Measurements from ENCODE around the gene EXOC4.
"Not testable (repeated sequence)": the region's sequence is repeated elsewhere in the genome, so short reads cannot be mapped to it uniquely, and the experiment has no call there.

EXOC4 gene

DNA sequence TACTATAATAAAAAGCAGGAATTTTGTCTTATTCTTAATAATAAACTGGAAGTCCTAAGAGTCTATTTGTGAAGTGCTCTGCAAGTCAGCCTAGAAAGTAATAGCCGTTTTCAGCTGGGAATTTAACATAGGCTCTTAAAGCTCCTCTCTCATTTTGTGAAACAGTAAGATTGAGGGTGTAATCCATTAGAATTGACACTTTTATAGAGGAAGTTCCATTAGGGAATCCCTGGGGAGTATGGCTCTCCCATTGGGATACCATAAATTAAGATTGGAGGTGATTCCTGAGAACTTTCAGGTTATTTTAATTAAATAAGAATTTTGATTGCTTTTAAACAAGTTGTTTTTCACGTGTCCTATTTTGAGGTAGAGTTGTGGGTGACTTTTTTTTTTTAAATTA is 68.0 kb downstream of the EXOC4 start:
- Histone ChIP-seq H3K79me1 (ENCODE audit: low read depth, low read length) (no peaks in the 10 kb centered on the region), H3K14ac (ENCODE audit: low read length) (no peak overlapping the region), H3K36me3 (replicated peaks in 1 of 2; ENCODE audit: control insufficient read depth in 2 of 2, insufficient read depth in 2 of 2, low read length in 2 of 2) (peaks cover 4 to 13% of the 10 kb centered on the region in 2 donors), H3K4ac (ENCODE audit: low read length) (no peak overlapping the region), H2BK120ac (ENCODE audit: low read depth, low read length) (no peak overlapping the region), H3K27ac (replicated peaks; ENCODE audit: low read length) (no peak overlapping the region), H3K23ac (ENCODE audit: low read depth, low read length, poor library complexity) (no peak overlapping the region), H3K9me3 (replicated peaks in 1 of 2; ENCODE audit: control insufficient read depth in 2 of 2, insufficient read depth in 1 of 2, low read depth in 1 of 2, low read length in 2 of 2) (peaks cover 0 to 11% of the 10 kb centered on the region in 2 donors), H3K18ac (ENCODE audit: low read length) (no peak overlapping the region), H3K4me1 (ENCODE audit: control insufficient read depth in 2 of 2, insufficient read depth in 1 of 2, low read depth in 1 of 2, low read length in 2 of 2) (no peaks in the 10 kb centered on the region), H2AFZ (ENCODE audit: low read length) (no peak overlapping the region), H3K4me3 (ENCODE audit: low read length in 2 of 2) (no peak overlapping the region), H2AK5ac (ENCODE audit: low read depth, low read length) (no peak overlapping the region), H2BK12ac (ENCODE audit: low read length) (no peak overlapping the region), H3K27me3 (ENCODE audit: control insufficient read depth in 3 of 3, insufficient read depth in 3 of 3, low read depth in 1 of 3, low read length in 3 of 3) (no peaks in the 10 kb centered on the region), H3K9ac (ENCODE audit: low read depth, low read length, poor library complexity) (no peak overlapping the region), H4K8ac (ENCODE audit: low read depth, low read length) (no peak overlapping the region), H3K4me2 (ENCODE audit: insufficient read depth, low read length, poor library complexity, severe bottlenecking) (no peak overlapping the region), H4K91ac (ENCODE audit: low read depth, low read length, poor library complexity) (no peak overlapping the region), H2BK5ac (ENCODE audit: low read length) (no peak overlapping the region), H2BK15ac (ENCODE audit: low read length) (no peak overlapping the region)
- no peak for DNase-seq (ENCODE audit: low spot score)
- no CpG with 5 or more reads among the region's 2 CpGs for WGBS, 2 donors (ENCODE audit: extremely low coverage in 2 of 2, insufficient read length in 2 of 2, insufficient replicate concordance in 1 of 2)

- not testable (repeated sequence) for H3K79me1 ChIP-seq (ENCODE audit: low read depth, low read length); H2AFZ ChIP-seq (ENCODE audit: low read length); H3K27me3 ChIP-seq (ENCODE audit: control insufficient read depth in 3 of 3, insufficient read depth in 3 of 3, low read depth in 1 of 3, low read length in 3 of 3); DNase-seq (ENCODE audit: low spot score); H2BK15ac ChIP-seq (ENCODE audit: low read length); H2BK5ac ChIP-seq (ENCODE audit: low read length); H3K4me2 ChIP-seq (ENCODE audit: insufficient read depth, low read length, poor library complexity, severe bottlenecking); H3K9ac ChIP-seq (ENCODE audit: low read depth, low read length, poor library complexity); H3K4ac ChIP-seq (ENCODE audit: low read length); H3K23ac ChIP-seq (ENCODE audit: low read depth, low read length, poor library complexity); H3K4me1 ChIP-seq (ENCODE audit: control insufficient read depth in 2 of 2, insufficient read depth in 1 of 2, low read depth in 1 of 2, low read length in 2 of 2); H3K4me3 ChIP-seq (ENCODE audit: low read length in 2 of 2); H2AK5ac ChIP-seq (ENCODE audit: low read depth, low read length); H3K18ac ChIP-seq (ENCODE audit: low read length); H3K27ac ChIP-seq (replicated peaks; ENCODE audit: low read length); H3K14ac ChIP-seq (ENCODE audit: low read length); H2BK12ac ChIP-seq (ENCODE audit: low read length); H4K8ac ChIP-seq (ENCODE audit: low read depth, low read length); H2BK120ac ChIP-seq (ENCODE audit: low read depth, low read length); H4K91ac ChIP-seq (ENCODE audit: low read depth, low read length, poor library complexity)
- no CpG with 5 or more reads among the region's 4 CpGs for WGBS, 2 donors (ENCODE audit: extremely low coverage in 2 of 2, insufficient read length in 2 of 2, insufficient replicate concordance in 1 of 2)
- Histone ChIP-seq H3K9me3 (replicated peaks in 1 of 2; ENCODE audit: control insufficient read depth in 2 of 2, insufficient read depth in 1 of 2, low read depth in 1 of 2, low read length in 2 of 2) (peaks cover 0 to 12% of the 10 kb centered on the region in 2 donors), H3K36me3 (replicated peaks in 1 of 2; ENCODE audit: control insufficient read depth in 2 of 2, insufficient read depth in 2 of 2, low read length in 2 of 2) (peaks cover 4 to 13% of the 10 kb centered on the region in 2 donors)
Measured at GRCh38 chr7:133321366-133321765, 68.5 kb downstream of the EXOC4 start.

- not testable (repeated sequence) for H2AFZ ChIP-seq (ENCODE audit: low read length); H3K36me3 ChIP-seq (replicated peaks in 1 of 2; ENCODE audit: control insufficient read depth in 2 of 2, insufficient read depth in 2 of 2, low read length in 2 of 2); H3K79me1 ChIP-seq (ENCODE audit: low read depth, low read length); H3K23ac ChIP-seq (ENCODE audit: low read depth, low read length, poor library complexity); H3K4ac ChIP-seq (ENCODE audit: low read length); DNase-seq (ENCODE audit: low spot score); H2BK15ac ChIP-seq (ENCODE audit: low read length); H2BK12ac ChIP-seq (ENCODE audit: low read length); H4K91ac ChIP-seq (ENCODE audit: low read depth, low read length, poor library complexity); H3K4me3 ChIP-seq (ENCODE audit: low read length in 2 of 2); H2BK5ac ChIP-seq (ENCODE audit: low read length); H3K9ac ChIP-seq (ENCODE audit: low read depth, low read length, poor library complexity); H3K4me1 ChIP-seq (ENCODE audit: control insufficient read depth in 2 of 2, insufficient read depth in 1 of 2, low read depth in 1 of 2, low read length in 2 of 2); H2BK120ac ChIP-seq (ENCODE audit: low read depth, low read length); H3K18ac ChIP-seq (ENCODE audit: low read length); H3K27me3 ChIP-seq (ENCODE audit: control insufficient read depth in 3 of 3, insufficient read depth in 3 of 3, low read depth in 1 of 3, low read length in 3 of 3); H2AK5ac ChIP-seq (ENCODE audit: low read depth, low read length); H3K14ac ChIP-seq (ENCODE audit: low read length); H3K4me2 ChIP-seq (ENCODE audit: insufficient read depth, low read length, poor library complexity, severe bottlenecking); H4K8ac ChIP-seq (ENCODE audit: low read depth, low read length); H3K27ac ChIP-seq (replicated peaks; ENCODE audit: low read length)
- WGBS, 2 donors (ENCODE audit: extremely low coverage in 2 of 2, insufficient read length in 2 of 2, insufficient replicate concordance in 1 of 2): no CpG with 5 or more reads among the region's 8 CpGs
- H3K9me3 ChIP-seq (replicated peaks in 1 of 2; ENCODE audit: control insufficient read depth in 2 of 2, insufficient read depth in 1 of 2, low read depth in 1 of 2, low read length in 2 of 2): peaks cover 0 to 16% of the 10 kb centered on the region in 2 donors
Measured at GRCh38 chr7:133326745-133327144, 73.9 kb downstream of the EXOC4 start.

DNA sequence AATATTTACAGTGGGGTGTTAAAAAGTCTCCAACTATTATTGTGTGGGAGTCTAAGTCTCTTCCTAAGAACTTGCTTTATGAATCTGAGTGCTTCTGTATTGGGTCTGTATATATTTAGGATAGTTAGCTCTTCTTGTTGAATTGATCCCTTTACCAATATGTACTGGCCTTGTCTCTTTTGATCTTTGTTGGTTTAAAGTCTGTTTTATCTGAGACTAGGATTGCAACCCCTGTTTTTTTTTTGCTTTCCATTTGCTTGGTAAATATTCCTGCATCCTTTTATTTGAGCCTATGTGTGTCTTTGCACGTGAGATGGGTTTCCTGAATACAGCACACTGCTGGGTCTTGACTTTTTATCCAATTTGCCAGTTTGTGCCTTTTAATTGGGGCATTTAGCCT is 75.1 kb downstream of the EXOC4 start:
- not testable (repeated sequence) for H4K91ac ChIP-seq (ENCODE audit: low read depth, low read length, poor library complexity)
- no CpG with 5 or more reads among the region's 1 CpG for WGBS, 2 donors (ENCODE audit: extremely low coverage in 2 of 2, insufficient read length in 2 of 2, insufficient replicate concordance in 1 of 2)

More for the DNA sequence above, 75.1 kb downstream of the EXOC4 start:
- H3K36me3 ChIP-seq (replicated peaks in 1 of 2; ENCODE audit: control insufficient read depth in 2 of 2, insufficient read depth in 2 of 2, low read length in 2 of 2); H3K14ac ChIP-seq (ENCODE audit: low read length); H3K4me2 ChIP-seq (ENCODE audit: insufficient read depth, low read length, poor library complexity, severe bottlenecking); H2BK120ac ChIP-seq (ENCODE audit: low read depth, low read length); H2AK5ac ChIP-seq (ENCODE audit: low read depth, low read length); H3K4me3 ChIP-seq (ENCODE audit: low read length in 2 of 2); H3K4me1 ChIP-seq (ENCODE audit: control insufficient read depth in 2 of 2, insufficient read depth in 1 of 2, low read depth in 1 of 2, low read length in 2 of 2); H2AFZ ChIP-seq (ENCODE audit: low read length); DNase-seq (ENCODE audit: low spot score); H3K18ac ChIP-seq (ENCODE audit: low read length); H3K79me1 ChIP-seq (ENCODE audit: low read depth, low read length); H2BK5ac ChIP-seq (ENCODE audit: low read length); H2BK12ac ChIP-seq (ENCODE audit: low read length); H3K27me3 ChIP-seq (ENCODE audit: control insufficient read depth in 3 of 3, insufficient read depth in 3 of 3, low read depth in 1 of 3, low read length in 3 of 3); H3K9ac ChIP-seq (ENCODE audit: low read depth, low read length, poor library complexity); H3K4ac ChIP-seq (ENCODE audit: low read length); H3K23ac ChIP-seq (ENCODE audit: low read depth, low read length, poor library complexity); H4K8ac ChIP-seq (ENCODE audit: low read depth, low read length); H2BK15ac ChIP-seq (ENCODE audit: low read length); H3K27ac ChIP-seq (replicated peaks; ENCODE audit: low read length): not testable (repeated sequence)
- H3K9me3 ChIP-seq (replicated peaks in 1 of 2; ENCODE audit: control insufficient read depth in 2 of 2, insufficient read depth in 1 of 2, low read depth in 1 of 2, low read length in 2 of 2): peaks cover 0 to 12% of the 10 kb centered on the region in 2 donors
